GM12878 (cell line): ENCODE results near the gene PIAS2. TPM values are rescaled to one million over a fixed set of nuclear protein-coding genes. Genes with fewer than 3 reads are reported as not detected.

Source experiments
- BCL11A ChIP-seq: IDR thresholded peaks from 2 replicates; pipeline ENCODE4 v1.6.1; 2011; ENCODE audit warnings: low read depth, low read length
- BHLHE40 ChIP-seq, 2 experiments: fragments of 450-650 bp in 1 of 2; IDR thresholded peaks; 2 replicates each; pipeline ENCODE4 v1.6.1; 2011 to 2017; ENCODE audit warnings: low read depth in 2 of 2, borderline replicate concordance in 1 of 2, improper control_type of control experiment in 1 of 2, low read length in 1 of 2, mild to moderate bottlenecking in 1 of 2
- FOXK2 ChIP-seq: fragments of 450-650 bp; IDR thresholded peaks from 2 replicates; pipeline ENCODE4 v1.6.1; 2017; ENCODE audit warnings: mild to moderate bottlenecking, moderate library complexity
- IKZF1 ChIP-seq: fragments of 450-650 bp; conservative IDR thresholded peaks from 2 replicates; pipeline ENCODE4 v1.6.1; 2017; ENCODE audit warnings: antibody characterized with exemption, mild to moderate bottlenecking
- IRF3 ChIP-seq: fragments of 450-650 bp; IDR thresholded peaks from 2 replicates; pipeline ENCODE4 v1.6.1; 2014; ENCODE audit warnings: mild to moderate bottlenecking
- MXI1 ChIP-seq: fragments of 150-350 bp; IDR thresholded peaks from 2 replicates; pipeline ENCODE4 v1.6.1; 2011; ENCODE audit warnings: low read depth, mild to moderate bottlenecking, inconsistent platforms, low read length, improper control_type of control experiment
- NFXL1 ChIP-seq: fragments of 450-650 bp; IDR thresholded peaks from 2 replicates; pipeline ENCODE4 v1.6.1; 2017; ENCODE audit warnings: antibody characterized with exemption, mild to moderate bottlenecking, borderline replicate concordance
- NFYB ChIP-seq: IDR thresholded peaks from 2 replicates; pipeline ENCODE4 v1.6.1; 2011; ENCODE audit warnings: low read depth, mild to moderate bottlenecking, low read length, improper control_type of control experiment, moderate library complexity; ENCODE audit not compliant: insufficient read depth
- PAX8 ChIP-seq: fragments of 450-650 bp; IDR thresholded peaks from 2 replicates; pipeline ENCODE4 v1.6.1; 2017; ENCODE audit warnings: mild to moderate bottlenecking, moderate library complexity
- SMAD1 ChIP-seq: fragments of 450-650 bp; IDR thresholded peaks from 2 replicates; pipeline ENCODE4 v1.6.1; 2018; ENCODE audit warnings: mild to moderate bottlenecking, low read depth; ENCODE audit not compliant: partially characterized antibody
- SREBF1 ChIP-seq: IDR thresholded peaks from 2 replicates; pipeline ENCODE4 v1.6.1; 2012; ENCODE audit warnings: mild to moderate bottlenecking, low read length
- STAT3 ChIP-seq: IDR thresholded peaks from 2 replicates; pipeline ENCODE4 v1.6.1; 2011; ENCODE audit warnings: low read depth, low read length, improper control_type of control experiment
- TBL1XR1 ChIP-seq: IDR thresholded peaks from 2 replicates; pipeline ENCODE4 v1.6.1; 2012; ENCODE audit warnings: low read depth, low read length, improper control_type of control experiment
- TCF3 ChIP-seq: IDR thresholded peaks from 2 replicates; pipeline ENCODE4 v1.6.1; 2012; ENCODE audit warnings: low read depth, mild to moderate bottlenecking, low read length, borderline replicate concordance; ENCODE audit not compliant: insufficient read depth
- ZBED1 ChIP-seq: IDR thresholded peaks from 2 replicates; pipeline ENCODE4 v1.6.1; 2016; ENCODE audit warnings: borderline replicate concordance
- polyA plus RNA-seq, 11 experiments: library from polyadenylated mRNA; depleted of rRNA in 4 of 11; unstranded in 6 of 11; stranded (reverse) in 5 of 11; fragments of >200 nt; fragmentation: Nextera tagmentation in 4 of 11; fragmentation: Illumina TruSeq in 1 of 11; extraction: Ambion mirVana in 4 of 11; extraction: Trizol in 1 of 11; gene quantifications; 1 replicate in 1 of 11; 2 replicates in 10 of 11; pipeline versions ENCODE4 v1.2.1 to v1.2.3, GENCODE V29; 2011 to 2016; ENCODE audit warnings: inconsistent platforms in 2 of 11, missing spikeins in 2 of 11, low read depth in 1 of 11
- total RNA-seq, 4 experiments: library from RNA; depleted of rRNA in 3 of 4; stranded (reverse); fragments of >200 nt in 3 of 4; fragmentation: Illumina TruSeq in 1 of 4; extraction: Trizol in 1 of 4; gene quantifications; 2 replicates each; pipeline versions ENCODE4 v1.2.1 to v1.2.3, GENCODE V29; 2013 to 2021
- TF ChIP-seq, protein P1 (sequence below): IDR thresholded peaks from 2 replicates; pipeline ENCODE4 v1.6.1; 2011; ENCODE audit warnings: mild to moderate bottlenecking, low read depth, low read length, moderate library complexity; ENCODE audit not compliant: insufficient replicate concordance
- TF ChIP-seq, protein P2 (sequence below): IDR thresholded peaks from 2 replicates; pipeline ENCODE4 v1.6.1; 2012; ENCODE audit warnings: improper control_type of control experiment, low read depth, low read length; ENCODE audit not compliant: insufficient replicate concordance
- TF ChIP-seq, protein P3 (sequence below): fragments of 450-650 bp; IDR thresholded peaks from 2 replicates; pipeline ENCODE4 v1.6.1; 2018; ENCODE audit warnings: borderline replicate concordance, mild to moderate bottlenecking; ENCODE audit not compliant: partially characterized antibody

The PIAS2 gene
- total and polyA plus RNA-seq, 10 of the 15 experiments (the other 5 are each of a cell fraction or from before 2014, with no cell fraction given), result 4.0 to 31.8 (median 22.4) TPM

DNA sequence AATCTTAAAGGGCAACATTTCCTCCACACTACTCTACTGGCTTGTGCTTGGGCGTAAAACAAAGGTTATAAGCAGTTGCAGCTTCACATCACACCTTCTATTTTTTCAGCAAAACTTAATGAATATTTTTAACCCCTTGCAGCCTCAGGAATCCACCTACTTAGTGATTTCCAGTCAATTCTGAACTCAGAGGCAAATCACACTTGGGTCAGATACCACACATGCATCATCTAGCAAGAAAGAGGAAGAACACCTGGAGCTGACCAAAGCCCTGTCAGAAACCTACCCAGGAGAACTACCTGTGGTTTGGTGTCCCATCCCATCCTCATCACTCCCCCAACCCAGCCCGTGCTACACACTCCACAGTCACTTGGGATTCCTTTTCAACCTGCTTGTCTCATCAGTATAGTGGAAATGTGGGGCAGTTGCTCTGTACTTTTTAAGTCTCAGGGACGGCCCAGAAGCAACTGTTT lies 25.5 kb downstream of the PIAS2 start (continued):
- TF ChIP-seq TCF3, result peak; percentile 94
- TF ChIP-seq BCL11A, result peak; percentile 97
- 0 out of 2 replicates have a peak, but pooled peaks have one; percentile 76 for TF ChIP-seq STAT3
- no peak for TF ChIP-seq IRF3
- TF ChIP-seq, protein P1, sequence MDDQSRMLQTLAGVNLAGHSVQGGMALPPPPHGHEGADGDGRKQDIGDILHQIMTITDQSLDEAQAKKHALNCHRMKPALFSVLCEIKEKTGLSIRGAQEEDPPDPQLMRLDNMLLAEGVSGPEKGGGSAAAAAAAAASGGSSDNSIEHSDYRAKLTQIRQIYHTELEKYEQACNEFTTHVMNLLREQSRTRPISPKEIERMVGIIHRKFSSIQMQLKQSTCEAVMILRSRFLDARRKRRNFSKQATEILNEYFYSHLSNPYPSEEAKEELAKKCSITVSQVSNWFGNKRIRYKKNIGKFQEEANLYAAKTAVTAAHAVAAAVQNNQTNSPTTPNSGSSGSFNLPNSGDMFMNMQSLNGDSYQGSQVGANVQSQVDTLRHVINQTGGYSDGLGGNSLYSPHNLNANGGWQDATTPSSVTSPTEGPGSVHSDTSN, result peak; percentile 55
- no peak for TF ChIP-seq MXI1
- peak; percentile 83; the same call in 1 of the 2 replicates for TF ChIP-seq TBL1XR1
- no peak for TF ChIP-seq FOXK2
- TF ChIP-seq SREBF1, result no peak; the same call in 1 of the 2 replicates
- TF ChIP-seq, protein P2, sequence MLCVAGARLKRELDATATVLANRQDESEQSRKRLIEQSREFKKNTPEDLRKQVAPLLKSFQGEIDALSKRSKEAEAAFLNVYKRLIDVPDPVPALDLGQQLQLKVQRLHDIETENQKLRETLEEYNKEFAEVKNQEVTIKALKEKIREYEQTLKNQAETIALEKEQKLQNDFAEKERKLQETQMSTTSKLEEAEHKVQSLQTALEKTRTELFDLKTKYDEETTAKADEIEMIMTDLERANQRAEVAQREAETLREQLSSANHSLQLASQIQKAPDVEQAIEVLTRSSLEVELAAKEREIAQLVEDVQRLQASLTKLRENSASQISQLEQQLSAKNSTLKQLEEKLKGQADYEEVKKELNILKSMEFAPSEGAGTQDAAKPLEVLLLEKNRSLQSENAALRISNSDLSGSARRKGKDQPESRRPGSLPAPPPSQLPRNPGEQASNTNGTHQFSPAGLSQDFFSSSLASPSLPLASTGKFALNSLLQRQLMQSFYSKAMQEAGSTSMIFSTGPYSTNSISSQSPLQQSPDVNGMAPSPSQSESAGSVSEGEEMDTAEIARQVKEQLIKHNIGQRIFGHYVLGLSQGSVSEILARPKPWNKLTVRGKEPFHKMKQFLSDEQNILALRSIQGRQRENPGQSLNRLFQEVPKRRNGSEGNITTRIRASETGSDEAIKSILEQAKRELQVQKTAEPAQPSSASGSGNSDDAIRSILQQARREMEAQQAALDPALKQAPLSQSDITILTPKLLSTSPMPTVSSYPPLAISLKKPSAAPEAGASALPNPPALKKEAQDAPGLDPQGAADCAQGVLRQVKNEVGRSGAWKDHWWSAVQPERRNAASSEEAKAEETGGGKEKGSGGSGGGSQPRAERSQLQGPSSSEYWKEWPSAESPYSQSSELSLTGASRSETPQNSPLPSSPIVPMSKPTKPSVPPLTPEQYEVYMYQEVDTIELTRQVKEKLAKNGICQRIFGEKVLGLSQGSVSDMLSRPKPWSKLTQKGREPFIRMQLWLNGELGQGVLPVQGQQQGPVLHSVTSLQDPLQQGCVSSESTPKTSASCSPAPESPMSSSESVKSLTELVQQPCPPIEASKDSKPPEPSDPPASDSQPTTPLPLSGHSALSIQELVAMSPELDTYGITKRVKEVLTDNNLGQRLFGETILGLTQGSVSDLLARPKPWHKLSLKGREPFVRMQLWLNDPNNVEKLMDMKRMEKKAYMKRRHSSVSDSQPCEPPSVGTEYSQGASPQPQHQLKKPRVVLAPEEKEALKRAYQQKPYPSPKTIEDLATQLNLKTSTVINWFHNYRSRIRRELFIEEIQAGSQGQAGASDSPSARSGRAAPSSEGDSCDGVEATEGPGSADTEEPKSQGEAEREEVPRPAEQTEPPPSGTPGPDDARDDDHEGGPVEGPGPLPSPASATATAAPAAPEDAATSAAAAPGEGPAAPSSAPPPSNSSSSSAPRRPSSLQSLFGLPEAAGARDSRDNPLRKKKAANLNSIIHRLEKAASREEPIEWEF, result no peak
- TF ChIP-seq ZBED1, result peak; percentile 35; the same call in 1 of the 2 replicates
- TF ChIP-seq PAX8, result no peak
- no peak for TF ChIP-seq SMAD1
- TF ChIP-seq NFYB, result no peak
- TF ChIP-seq BHLHE40 (IDR thresholded peaks at IDR 0.05; ENCODE audit: borderline replicate concordance in 1 of 2, low read depth in 2 of 2, low read length in 1 of 2), result peak; percentile 84 to 86; a peak in 3 of 4 replicates
- peak; percentile 97 for TF ChIP-seq IKZF1
- TF ChIP-seq, protein P3, sequence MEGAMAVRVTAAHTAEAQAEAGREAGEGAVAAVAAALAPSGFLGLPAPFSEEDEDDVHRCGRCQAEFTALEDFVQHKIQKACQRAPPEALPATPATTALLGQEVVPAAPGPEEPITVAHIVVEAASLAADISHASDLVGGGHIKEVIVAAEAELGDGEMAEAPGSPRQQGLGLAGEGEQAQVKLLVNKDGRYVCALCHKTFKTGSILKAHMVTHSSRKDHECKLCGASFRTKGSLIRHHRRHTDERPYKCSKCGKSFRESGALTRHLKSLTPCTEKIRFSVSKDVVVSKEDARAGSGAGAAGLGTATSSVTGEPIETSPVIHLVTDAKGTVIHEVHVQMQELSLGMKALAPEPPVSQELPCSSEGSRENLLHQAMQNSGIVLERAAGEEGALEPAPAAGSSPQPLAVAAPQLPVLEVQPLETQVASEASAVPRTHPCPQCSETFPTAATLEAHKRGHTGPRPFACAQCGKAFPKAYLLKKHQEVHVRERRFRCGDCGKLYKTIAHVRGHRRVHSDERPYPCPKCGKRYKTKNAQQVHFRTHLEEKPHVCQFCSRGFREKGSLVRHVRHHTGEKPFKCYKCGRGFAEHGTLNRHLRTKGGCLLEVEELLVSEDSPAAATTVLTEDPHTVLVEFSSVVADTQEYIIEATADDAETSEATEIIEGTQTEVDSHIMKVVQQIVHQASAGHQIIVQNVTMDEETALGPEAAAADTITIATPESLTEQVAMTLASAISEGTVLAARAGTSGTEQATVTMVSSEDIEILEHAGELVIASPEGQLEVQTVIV, result no peak
- no peak for TF ChIP-seq NFXL1
